Stimulated activated CD8-positive, alpha-beta memory T cell treated with anti-CD3 and anti-CD28 coated beads, Interleukin-4, amount 100 ng/mL, for 48 hours (primary cell): Measurements from ENCODE around the gene ACO1.
"Not testable (repeated sequence)": the region's sequence is repeated elsewhere in the genome, so short reads cannot be mapped to it uniquely, and the experiment has no call there.

Experiments used
- DNase-seq: peaks from one replicate; pipeline ENCODE4 v3.0.0-alpha.2; 2020

Gene ACO1

DNA sequence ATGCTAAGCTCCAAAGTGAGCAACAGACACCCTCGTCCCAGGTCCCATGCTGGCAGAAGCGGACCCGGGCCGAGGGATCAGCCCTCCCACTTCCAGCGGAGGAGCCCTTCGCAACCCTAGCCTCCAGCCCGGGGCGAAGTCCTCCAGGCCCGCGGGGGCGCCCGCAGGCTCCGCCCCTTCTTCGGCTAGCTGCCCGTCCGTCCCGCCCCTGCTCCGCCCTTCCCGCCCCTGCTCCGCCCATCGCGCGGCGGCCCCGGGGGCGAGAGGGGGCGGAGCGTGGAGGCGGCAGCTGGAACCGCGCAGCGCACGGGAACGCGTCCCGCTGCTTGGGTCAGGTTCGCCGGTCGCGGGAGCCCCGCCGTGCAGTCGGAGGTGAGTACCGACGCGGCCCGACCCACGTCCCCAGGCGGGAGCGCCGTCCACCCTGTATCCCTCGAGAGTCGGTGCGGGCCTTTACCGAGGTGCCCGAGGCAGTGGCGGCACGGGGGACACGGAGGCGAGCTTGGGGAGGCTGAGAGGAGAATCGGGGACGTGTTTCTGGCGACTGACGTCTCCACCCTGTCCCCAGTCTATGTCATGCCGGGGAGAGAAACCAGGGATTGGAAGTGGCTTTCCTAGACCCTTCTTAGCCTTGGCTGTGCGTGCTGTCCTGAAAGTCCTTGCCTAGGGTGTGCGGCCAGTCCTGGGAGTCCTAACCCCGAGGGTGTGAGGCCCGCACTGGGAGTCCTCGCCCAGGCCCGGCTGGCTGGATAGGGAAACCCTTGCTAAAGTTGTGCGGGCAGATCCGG lies at the start of gene ACO1:
Gene ACO1, plus strand, starts transcription at position 280 of the 788 bp plus-strand sequence. CDS start 20,864 bp downstream, outside the sequence.
- DNase-seq = peak; percentile 91

DNA sequence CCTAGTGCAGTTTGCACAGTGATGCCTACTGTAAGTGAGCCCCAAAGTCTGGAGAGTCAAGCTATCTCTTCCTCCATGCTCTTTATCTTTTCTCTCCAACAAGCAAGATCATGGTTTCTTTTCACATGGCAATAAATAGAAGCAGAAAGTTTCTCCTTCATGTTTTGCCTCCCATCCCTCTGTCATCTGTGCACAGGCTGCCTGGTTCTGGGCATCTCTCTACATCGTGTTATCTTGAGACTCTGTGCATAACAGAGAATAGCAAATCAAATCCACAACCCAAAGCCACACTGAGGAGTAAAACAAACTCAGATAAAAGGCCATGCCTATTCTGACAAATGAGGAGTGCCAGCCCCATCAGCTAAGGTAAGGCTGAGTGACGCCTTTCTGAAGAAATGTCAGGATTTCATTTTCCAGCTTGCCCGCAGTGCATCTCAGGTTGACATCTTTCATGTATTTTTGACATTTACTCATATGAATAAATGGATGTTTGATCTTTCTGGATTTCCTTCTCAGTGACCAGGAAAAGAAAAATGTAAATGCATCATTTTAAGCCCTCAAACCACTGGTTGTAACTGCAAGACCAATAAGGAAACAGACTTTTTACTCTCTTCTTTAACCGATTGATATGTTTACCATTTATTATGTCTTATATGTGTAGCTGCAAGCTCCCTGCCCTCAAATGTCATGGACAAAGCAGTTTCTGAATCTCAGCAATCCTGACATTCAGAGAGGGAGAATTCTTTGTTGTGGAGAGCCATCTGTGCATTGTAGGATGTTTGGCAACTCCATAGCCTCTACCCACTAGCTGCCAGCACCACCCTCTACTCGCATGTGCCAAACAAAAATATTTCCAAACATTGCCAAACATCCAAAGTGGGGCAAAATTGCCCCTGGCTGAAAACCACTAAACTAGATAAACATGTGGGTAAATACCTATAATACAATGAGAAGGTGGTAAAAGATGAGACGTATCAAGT lies 49.2 kb upstream of the ACO1 start:
- no peak for DNase-seq

DNA sequence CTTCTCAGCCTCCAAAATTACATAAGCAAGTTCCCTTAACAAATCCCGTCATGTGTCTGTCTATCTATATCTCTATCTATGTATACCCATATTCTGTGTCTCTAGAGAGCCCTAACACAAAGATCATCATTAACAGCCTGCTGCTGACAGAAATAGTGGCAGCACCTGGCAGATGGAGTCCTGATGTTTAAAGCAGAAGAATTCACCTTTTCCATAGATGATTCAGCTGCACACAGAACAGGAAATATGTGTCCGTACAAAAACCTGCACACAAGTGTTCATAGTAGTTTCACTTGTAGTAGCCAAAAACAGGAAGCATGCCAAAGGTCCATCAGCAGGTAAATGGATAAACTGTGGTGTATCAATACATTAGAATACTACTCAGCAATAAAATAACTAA lies 45.0 kb upstream of the ACO1 start:
- DNase-seq = no peak

DNA sequence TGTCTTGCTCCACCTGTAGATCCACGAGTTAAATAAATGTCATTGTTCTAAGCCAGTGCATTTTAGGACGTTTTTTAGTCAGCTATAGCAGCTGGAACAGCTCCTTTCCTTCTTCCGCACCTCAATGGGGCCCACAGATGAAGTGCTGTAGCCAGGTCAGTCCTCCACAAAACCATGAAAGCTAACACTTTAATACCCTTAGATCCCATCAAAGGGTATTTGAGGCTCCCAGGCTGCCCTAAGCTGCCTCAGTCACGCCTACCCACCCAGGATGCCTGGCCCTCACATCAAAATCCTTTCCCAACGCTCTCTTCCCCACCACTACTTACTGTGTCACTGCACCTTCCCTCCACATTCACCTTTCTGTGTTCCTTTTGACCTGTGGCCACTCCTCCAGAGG lies 44.1 kb upstream of the ACO1 start:
- DNase-seq = no peak

DNA sequence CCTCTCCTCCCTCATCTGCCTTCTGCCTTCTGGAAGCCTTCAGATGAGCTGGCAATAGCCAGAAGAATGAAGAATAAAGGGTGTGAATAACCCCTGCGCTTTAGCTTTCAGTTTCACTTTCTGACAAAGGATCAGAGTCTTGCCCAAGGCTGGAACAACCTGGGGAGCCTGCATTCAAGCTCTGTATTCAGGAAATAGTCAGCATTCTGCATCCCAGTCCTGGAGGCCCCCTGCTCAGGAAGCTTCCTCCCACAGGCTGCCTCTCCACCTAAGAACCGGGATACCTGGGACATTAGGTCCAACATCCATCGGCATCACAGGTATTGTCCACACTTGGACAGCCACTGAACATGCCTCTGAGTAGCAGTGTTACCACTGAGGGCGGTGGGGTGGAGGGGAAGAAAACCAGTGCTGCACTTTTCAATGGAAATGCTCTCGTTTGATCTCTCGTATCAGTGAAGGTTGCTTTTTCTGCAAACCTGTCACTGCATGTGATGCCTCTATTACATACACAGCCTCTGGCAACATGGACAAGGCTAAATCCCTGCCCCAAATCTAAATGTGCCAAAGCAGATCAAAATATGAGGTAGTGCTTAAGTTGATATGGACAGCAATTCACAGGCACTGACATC lies 39.8 kb upstream of the ACO1 start:
- DNase-seq = no peak

DNA sequence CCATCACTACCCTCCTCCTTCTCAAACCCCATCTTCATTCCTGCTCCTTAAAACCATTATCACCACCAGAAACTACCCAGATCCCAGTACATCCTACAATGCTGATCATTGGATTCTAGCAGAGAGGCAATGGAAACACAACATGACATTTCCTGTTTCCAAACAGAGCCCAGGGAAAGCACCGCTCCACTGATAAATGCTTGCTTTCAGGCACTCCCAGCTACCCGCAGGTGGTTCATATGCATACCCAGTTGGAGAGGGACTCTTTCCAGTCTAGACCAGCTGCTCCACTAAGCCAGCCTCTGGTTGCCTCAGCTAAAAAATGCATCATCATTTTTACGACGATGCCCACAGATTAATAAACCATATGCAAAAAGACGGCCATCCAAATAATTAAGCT lies 39.2 kb upstream of the ACO1 start:
- no peak for DNase-seq

DNA sequence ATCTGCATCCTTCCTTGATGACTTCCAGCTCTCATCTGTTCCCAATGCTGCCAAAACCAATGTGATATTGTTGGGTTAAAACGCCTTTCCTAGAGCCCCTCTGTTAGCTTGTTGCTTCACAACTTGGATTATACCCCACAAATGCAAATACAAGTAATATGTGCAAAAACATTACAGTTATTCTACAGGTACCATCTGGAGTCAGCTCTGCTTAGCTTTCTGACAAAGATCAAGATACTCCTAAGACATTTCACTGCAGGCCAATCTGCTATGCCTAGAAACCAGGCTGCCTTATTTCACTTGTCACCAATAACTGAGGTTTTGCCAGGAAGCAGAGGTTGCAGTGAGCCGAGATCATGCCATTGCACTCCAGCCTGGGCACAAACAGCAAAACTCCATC lies 36.9 kb upstream of the ACO1 start:
- no peak for DNase-seq

DNA sequence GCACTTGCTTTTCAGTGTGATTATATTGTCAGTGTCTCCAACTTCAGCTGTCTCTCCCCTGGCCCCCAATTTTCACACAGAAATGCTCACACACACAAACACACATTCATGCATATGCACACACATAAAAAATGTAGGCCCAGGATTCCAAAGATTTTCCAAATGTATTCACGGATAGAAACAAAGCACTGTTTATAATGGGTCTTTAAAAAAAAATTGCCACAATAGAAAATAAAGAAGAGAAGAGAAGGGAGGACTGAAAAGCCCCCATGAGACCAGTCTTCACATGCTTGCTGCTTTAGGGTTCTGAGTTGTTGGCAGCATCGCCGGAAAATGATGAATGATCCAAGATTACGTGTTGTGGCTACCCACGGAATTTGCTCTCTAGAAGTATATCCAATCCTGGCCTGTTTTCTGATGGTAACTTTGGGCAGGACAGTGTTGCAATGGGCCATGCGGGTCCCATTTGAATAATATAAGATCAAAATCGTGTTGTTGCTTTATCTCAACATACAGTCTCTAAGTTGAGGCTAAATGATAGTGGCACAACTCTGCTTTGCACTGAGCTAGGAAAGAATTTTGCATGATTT lies 36.2 kb upstream of the ACO1 start:
- no peak for DNase-seq

DNA sequence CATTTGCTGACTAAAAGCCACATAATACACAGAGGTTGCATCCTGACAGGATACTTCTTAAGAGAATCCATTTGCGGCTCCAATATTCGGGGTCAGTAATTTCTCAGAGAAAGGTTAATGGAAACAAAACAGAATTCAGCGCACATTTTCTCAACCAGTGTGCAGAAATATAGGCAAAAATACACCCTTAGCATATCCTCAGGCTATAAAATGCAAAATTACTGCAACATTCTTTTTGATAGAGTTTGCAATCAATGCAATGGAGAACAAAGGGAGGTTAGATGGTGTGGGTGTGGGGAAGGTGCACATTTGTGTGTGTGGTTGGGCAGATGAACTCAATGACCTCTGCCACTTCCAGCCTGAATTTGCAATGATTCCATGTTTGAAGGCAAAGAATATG lies 35.4 kb upstream of the ACO1 start:
- no peak for DNase-seq

DNA sequence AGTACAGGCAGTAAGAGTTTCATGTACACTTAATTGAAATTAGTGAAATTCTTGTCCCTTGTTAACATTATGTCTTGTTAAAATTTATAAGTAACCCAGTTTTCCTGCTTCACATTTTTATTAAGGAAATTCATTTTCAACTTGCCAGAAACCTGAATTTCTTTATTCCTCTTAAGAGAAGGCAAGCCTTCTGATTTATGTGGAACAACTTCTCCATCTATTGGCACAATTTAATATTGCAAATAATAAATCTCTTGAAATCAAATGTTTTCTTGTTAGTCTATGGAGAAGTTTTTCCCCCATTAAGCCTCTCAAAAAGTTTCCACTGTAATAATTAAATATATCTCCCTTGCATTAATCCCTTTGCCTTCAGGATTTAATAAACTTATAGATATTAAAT lies 33.8 kb upstream of the ACO1 start:
- no peak for DNase-seq

DNA sequence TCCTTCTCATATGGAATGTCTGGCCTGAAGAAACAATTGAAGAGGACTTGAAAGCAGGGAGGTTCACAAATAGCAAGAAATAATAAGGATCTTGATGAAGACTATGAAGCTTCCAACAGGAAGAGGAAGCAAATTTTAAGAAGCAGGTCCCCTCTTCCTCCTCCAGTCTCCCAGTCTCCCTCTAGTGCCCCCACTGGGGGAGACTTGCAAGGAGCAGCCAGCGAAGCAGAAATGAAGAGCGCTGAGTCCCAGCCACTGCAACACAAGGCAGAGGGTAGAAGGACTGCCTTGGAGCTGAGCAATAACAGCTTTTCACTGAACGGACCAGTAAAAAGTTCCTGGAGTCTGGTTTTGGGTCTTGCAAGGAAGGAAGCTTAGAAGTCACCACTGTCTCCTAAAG lies 32.6 kb upstream of the ACO1 start:
- DNase-seq = no peak

DNA sequence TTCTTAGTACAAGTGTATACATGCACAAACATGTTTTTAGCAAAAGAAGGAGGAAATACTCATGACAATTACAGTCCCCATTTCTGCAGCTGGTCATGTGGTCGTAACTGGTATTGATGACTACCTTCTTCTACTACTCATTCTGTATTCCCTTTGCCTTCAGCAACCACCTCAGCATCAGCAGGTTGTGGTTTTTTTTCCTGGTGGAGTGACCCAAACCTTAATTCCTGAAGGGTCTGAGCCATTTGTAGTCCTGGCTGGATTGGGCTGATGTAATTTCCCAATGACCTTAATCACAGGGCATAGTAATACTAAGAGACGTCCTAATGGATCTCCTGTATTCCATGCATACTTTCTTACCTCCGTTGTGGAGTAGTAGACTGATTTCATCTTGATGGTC lies 31.0 kb upstream of the ACO1 start:
- not testable (repeated sequence) for DNase-seq

DNA sequence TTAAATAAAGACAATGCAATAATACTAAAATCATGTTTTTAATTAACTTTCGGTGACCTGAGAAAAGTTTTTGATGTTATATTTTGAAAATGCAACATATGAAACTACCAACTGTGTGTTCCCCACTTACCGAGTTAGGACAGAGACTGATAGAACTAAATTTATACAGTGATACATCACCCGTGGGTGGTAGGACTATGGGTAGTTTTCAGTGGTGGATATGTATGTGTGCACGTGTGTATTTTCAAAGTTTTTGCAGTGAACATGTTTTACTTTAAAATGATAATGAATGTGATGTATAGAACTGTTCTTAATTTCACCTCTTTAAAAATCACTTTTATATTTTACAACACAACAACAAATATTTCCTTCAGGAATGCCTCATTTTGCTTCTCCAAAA lies 25.0 kb upstream of the ACO1 start:
- DNase-seq = no peak

DNA sequence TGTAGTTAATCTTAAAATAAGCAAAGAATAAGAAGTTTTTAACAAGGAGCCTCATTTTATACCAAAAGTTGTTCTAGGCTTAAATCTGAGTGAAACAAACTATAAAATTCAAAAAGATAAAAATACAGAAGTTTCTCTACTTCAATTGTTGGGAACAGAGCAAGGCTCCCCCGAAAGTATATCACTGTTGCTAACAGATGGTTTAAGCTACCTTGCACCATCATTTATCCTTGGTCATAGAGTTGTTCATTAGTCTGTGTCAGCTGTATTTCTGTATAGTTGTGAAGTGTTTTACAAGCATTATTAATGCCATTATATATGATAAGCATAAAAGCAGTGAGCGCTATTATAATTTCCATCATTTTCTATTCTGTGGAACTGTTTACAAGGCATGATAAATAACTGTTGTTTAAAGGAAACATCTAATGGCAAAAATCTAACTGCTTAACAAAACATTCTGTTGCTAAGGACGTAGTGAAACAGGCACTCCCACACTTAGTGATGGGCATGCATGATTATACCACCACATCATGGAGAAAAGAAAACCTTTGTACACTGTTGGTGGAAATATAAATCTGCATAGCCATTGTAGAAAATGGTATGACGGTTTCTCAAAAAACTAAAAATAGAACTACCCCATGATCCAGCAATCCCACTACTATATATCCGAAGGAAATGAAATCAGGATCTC lies 23.3 kb upstream of the ACO1 start:
- no peak for DNase-seq

DNA sequence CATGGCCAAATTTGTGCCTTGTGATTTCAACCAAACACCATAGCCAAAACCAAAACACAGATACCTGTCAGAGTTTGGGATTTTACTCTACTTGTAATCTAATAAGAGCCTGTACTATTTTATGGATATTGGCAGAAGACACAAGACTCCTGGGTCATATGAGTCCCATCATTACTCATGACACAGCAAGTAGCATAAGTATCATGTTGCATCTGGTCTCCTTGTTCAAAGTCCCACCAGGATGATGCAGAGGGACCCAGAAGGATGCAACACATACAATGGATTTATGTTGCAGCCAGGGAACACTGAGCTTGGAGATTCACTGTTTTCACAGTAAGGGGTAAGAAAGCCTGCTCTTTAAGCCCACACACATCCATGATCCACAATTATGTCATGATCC lies 13.2 kb upstream of the ACO1 start:
- no peak for DNase-seq

DNA sequence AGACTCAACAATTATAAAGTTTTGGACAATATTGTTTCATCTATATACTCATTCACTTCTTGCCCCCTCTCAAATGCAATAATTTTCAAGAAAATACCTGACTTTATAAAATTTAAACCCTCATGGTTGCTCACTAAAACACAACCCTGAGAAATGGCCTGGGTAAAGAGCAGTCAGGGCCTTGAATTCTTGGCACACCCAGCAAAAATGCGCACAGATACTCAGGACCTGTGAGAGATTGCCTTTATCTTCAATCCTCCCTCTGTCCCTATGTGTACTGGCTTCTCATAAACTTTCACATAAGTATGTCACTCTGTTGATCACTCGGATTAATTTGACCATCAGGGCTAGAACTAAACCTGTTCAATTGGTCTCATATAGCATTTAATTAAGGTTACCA lies 12.8 kb upstream of the ACO1 start:
- DNase-seq = no peak

DNA sequence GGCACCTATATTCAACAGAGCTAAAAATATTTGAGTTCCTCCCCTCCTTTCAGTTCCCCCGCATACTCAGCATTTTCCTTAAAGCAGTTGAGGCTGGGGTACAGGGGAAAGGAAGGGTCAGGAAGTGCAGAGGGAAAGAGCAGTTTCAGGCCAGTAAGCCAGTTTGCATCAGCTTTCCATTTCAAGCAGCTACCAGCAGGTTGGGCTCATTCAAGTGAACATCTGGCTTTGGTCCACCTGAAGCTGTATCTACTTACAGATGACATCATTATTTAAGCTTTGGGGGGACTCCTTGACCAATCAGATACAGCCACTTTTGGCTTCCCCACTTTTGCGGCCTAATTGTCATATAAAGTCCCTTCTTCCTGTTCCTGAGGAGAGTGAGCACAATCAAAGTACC lies 8.2 kb upstream of the ACO1 start:
- DNase-seq = no peak

DNA sequence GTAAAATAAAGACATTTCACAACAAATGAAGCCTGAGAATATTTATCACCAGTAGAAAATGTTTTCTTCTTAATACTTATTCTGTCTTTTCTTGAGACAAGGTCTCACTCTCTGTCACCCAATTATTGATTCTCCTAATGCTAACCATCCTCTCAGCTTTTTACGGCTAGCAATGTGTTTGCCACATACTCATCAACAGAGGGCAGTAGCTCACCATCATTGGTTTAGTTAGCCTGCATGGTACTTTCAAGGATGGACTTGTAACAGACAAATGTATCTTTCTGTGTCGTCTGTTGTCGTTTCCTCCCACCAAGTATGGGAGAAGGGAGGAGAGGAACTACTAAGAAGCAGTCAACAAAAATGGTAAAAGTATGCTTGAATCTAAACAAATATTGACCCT lies 5.9 kb upstream of the ACO1 start:
- no peak for DNase-seq

DNA sequence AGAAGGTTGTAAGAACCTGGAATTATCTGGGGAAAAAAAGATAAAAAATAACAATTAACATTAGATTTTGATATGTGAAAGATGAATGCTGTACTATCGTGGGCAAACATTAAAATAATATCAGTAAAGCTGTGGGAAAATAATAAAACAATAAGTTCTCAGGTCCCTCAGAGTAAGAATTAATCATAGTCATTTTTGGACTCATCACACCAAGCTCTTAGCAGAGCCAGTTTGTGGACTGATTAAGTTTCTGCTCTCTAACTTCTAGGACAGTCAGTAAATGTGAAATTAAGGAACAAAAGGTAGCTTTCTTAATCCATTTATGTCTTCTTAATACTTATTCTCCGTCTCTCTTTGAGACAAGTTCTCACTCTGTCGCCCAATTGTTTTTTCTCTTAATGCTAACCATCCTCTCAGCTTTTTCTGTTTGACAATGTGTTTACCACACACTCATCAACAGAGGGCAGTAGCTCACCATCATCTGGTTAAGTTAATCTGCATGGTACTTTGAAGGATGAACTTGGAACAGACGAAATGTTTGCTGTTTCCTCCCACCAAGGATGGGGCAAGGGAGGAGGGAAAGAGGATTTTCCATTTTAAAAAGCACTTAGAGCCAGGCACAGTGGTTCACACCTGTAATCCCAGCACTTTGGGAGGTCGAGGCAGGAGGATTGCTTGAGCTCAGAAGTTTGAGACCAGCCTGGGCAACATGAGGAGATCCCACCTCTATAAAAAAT lies 5.3 kb upstream of the ACO1 start:
- DNase-seq = peak; percentile 40

DNA sequence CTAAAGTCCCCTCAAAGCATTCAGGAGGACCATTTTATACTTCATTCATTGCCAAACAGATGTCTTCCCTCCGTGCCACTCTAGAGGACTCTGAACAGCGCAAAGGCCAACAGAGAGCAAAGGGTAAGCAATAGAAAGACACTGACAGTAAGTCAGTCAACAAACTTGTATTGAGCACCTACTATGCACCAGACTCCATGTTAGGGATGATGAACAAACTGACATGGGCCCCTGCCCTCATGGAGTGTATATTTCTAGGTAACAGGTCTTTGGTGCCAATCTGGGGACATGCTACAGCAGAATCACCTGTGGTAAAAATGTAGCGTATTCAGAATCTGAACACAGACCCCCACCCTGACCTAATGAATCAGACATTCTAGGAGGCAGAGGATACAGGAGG lies 3.5 kb upstream of the ACO1 start:
- DNase-seq = no peak

DNA sequence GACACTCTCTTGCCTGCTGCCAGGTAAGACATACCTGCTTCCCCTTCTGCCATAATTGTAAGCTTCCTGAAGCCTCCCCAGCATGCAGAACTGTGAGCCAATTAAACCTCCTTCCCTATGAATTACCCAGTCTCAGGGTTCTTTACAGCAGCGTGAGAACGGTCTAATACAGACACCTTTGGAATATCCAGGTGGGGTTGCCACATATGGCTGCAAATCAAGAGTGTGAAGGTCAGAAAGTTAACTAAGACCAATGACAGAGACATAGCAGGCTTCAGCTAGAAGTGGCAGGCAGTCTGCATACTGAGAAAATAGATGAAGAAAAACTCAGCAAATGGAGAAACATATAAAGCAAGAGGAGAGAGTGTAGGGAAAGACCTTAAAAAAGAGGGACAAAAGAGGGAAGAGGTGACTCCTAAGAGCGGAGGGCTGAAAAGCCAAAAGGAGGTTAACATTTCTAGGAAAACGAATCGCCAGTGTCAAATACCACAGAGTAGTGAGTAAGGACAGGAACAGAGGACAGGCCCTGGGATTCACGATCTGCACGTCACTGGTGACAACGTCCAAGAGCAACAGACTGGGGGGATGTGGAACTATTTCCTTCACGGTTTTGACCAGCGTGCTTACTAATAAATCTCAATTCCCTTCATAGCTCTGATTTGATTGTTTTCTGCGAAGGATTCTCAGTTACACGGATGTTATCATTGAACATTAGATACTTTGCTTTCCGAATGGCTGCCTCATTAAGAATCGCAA lies 1.7 kb upstream of the ACO1 start:
- DNase-seq = no peak
